GM21717 (cell line): ENCODE data around the gene METTL4.
"Not testable (repeated sequence)": the region's sequence is repeated elsewhere in the genome, so short reads cannot be mapped to it uniquely, and the experiment has no call there.

Experiments
- ATAC-seq: cut with Tn5 transposase; IDR thresholded peaks from one replicate; pipeline ENCODE4 v1.9.1; 2021; ENCODE audit warnings: mild to moderate bottlenecking, moderate library complexity; ENCODE audit not compliant: unreplicated experiment

METTL4 gene

DNA sequence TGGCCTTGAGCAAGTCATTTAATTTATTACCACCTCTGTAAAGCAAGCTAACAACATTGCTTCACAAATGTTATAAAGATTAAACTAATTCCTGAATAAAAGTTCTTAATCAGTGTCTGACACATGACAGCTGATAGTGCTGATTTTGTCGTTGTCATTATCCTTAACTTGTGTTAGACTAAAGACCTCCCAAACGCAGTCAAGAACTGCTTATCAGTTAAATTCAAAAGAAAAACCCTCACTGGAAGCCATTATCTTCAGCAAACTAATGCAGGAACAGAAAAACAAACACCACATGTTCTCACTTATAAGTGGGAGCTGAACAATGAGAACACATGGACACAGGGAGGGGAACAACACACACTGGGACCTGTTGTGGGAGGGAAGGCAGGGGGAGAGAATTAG is 46.5 kb downstream of the METTL4 start:
- ATAC-seq, result not testable (repeated sequence)

DNA sequence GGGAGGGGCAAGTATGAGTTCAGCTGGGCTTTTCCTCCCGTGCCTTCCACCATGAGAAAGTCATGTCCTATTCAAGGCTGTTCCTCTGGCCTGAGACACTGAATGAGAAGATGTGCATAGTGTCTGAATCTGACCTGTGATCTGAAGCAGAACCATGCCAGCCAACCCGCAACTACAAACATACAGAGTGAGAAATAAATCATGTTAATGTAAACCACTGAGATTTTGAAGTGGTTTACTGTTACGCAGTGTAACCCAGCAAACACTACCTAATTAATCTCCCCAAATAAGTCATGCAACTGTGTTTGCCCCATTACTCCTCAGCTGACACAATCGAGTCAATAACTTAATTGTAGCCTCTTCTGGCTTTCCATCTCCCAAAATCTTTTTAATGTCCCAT is 49.2 kb downstream of the METTL4 start:
- no peak for ATAC-seq

GRCh38 chr18:2518473-2518872 is 52.8 kb downstream of the METTL4 start:
- ATAC-seq, result no peak

DNA sequence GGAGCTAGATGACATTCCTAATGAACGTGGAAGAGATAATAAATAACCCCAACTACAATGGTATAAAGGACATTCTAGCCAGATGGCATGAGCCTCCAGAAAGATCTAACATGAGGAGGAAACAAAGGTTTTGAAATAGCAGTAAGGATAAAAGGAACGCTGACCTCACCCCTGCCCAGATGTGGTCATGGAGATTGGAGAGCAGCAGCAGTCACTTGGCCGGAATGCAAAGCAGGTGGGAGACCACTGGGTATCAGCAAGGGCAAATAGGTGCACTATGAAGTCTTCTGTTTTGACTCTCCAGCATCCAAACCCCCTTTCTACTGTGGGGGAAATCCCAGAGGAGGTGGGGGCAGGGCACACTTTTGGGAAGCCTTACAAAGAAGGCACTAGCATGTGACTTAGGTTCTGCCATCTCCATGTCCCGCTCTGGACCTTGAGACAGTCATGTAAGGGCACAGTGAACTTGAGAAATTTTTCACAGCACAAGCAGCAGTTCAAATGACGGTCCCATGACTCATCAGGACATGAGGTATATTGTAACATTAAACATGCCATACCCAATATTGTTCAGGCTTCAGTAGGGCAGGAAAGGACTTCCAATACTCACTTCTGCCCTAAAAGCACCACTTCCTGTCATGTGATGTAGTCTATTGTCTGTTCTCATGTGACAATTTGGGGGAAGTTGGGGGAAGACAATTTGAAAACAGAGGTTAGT is 55.2 kb downstream of the METTL4 start:
- ATAC-seq, result no peak

DNA sequence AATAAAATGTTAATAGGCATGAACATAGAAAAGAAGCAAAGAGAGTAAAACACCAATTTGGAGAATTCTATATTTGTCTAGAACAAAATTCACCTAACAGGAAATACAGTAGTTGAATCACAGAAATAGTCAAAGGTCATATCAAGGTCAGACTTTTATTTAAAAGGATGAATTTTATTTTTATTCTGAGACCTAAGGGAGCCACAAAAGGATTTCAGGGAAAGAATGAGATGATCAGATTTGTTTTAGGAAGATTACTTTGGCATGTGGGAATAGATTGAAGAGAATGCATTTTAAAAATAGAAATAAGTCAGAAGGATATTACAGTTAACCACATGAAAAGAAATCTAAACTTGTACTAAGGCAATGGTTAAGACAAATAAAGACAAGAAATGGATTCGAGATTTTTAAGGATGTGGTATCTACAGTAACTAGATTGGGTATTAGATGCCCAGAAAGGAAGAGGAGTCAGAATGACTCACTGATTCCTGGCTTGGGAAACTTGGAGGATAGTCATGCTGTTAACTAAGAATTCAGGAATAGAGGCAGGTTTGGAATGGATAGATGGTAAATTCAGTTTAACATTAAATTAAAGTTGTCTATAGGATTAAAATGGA is 56.0 kb downstream of the METTL4 start:
- no peak for ATAC-seq

- ATAC-seq, result no peak
Observed at GRCh38 chr18:2513616-2514015, 57.7 kb downstream of the METTL4 start.

DNA sequence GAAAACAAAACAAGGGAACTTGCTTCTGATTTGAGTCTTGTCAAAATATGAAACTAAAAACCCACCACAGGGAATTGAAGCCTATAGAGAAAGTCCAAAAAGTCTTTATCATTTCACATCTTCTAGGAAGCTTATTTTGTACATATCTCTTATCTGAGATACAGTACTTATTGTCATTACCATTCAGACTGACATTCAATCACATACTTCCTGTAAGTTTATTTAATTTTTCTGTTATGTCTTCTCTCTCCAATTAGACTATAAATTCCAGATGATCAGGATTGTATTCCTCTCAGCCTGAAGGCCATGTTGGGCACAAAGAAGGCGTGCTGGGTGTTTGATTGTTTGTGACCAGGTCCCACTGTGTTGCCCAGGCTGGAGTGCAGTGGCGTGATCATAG is 59.2 kb downstream of the METTL4 start:
- no peak for ATAC-seq

- no peak for ATAC-seq
Observed at GRCh38 chr18:2511451-2511850, 59.9 kb downstream of the METTL4 start.

DNA sequence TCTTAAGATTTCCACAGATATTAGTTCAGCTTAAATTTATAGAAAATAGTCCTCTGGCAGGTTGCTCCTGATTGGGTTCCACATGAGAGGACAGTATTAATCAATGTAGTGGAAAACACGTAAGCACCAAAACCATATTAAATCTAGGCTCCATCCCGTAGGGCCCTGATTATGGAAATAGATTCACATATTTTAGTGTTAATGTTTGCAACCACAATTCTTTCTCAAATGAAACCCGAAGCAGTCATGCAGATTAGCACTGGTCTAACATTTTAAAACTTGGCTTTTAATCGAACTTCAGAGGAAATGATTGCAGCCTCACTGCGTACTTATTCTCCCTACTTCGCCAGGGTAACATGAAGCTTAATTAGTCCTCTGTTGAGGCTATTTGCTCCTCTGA is 60.9 kb downstream of the METTL4 start:
- no peak for ATAC-seq

DNA sequence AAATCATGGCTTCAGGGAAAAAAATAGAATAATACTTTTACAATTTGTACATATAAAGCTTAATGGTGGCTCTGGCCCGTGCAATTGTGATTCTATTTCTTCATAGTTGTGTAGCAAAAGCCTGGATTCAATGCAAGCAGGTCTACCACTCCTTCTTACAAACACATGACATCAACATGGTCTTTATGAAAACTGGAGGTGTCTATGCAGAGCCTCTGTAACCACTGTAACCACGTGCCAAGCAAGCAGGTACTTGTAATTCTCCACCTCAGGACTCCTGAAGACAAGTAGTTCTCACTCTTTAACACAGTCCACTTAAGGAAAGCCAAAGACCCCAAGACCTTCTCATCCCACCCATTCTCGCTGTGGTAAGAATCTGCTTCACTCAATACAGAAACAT is 62.6 kb downstream of the METTL4 start:
- ATAC-seq, result no peak

- no peak for ATAC-seq
Observed at GRCh38 chr18:2508155-2508554, 63.1 kb downstream of the METTL4 start.

GRCh38 chr18:2504642-2505041 is 66.7 kb downstream of the METTL4 start:
- no peak for ATAC-seq

DNA sequence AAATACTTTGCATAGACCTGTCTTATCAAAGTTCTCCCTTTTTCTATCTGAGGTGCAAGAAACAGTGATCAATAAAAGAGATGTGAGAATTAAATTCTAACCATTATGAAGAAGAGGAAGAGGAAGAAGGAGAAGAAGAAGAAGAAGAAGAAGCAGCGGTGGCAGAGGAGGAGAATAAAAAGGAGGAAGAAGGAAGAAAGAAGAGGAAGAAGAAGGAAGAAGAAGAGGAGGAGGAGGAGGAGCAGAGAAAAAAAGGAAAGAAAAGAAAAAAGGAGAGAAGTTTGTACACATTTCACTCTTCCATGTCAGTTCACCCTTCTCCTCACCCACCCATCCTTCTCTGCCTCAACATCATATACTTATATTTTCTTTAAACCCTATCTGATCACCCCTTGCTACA is 68.4 kb downstream of the METTL4 start:
- no peak for ATAC-seq

- no peak for ATAC-seq
Observed at GRCh38 chr18:2502394-2502793, 68.9 kb downstream of the METTL4 start.

DNA sequence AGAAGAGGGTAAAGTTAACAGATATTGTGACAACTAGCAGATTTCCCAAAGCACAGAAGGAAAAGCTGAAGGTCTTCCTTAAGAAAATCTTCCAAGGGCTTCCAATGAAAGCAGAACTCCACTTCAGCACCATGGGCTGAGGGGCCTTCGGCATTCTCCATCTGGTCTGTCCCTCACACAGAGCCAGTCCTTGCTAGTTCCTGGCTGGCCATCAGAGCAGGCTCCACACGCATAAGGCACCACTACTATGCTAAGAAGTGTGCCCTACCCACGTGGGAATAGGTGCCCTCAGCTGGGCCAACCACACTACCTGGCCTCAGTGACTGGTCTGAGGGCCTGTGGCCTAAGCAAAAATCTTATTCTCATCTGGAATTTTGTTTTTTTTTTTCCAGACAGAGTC is 73.5 kb downstream of the METTL4 start:
- ATAC-seq, result no peak

GRCh38 chr18:2495381-2495780 is 75.9 kb downstream of the METTL4 start:
- ATAC-seq, result no peak

DNA sequence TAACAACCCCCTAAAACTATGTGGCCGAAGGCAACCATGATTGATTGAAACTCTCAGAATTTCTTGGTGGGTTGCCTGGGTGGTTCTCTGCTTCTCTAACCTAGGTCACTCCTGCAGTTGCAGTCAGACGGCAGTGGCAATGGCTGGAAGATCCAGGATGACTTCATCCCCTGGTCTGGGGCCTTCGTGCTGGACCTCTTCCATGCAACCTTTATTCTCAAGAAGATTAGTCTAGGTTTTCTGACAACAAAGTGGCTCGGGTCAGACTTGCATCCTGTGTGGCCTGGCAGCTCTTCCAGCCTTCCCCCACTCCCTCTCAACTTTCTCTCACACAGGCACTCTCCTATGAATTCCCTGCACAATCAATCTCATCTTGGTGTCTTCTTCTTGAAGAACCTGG is 76.4 kb downstream of the METTL4 start:
- ATAC-seq, result no peak
